CD4-positive, alpha-beta T cell treated with Interleukin-15 for 4 hours (primary cell): Measurements from ENCODE around the gene RAD23A.
"Not testable (repeated sequence)": the region's sequence is repeated elsewhere in the genome, so short reads cannot be mapped to it uniquely, and the experiment has no call there.

ENCODE experiments used
- DNase-seq: peaks from one replicate; pipeline ENCODE4 v3.0.0-alpha.2; 2020; ENCODE audit warnings: low spot score

RAD23A gene

GRCh38 chr19:12955575-12955974, 9.9 kb downstream of the RAD23A start:
- not testable (repeated sequence) for DNase-seq

- no peak for DNase-seq
Observed at GRCh38 chr19:12955996-12956395, 10.3 kb downstream of the RAD23A start.

GRCh38 chr19:12956446-12957388, 11.1 kb downstream of the RAD23A start, which contains the start of gene GADD45GIP1:
Gene GADD45GIP1 (minus strand): TSS chr19:12957223. CDS start chr19:12957212, 11 bp downstream.
- peak; percentile 81 for DNase-seq

GRCh38 chr19:12957389-12957952, 11.8 kb downstream of the RAD23A start:
- DNase-seq, result not testable (repeated sequence)

- no peak for DNase-seq
Observed at GRCh38 chr19:12959481-12959880, 13.8 kb downstream of the RAD23A start.

- DNase-seq, result peak; percentile 83
Observed at GRCh38 chr19:12965017-12965811, 19.6 kb downstream of the RAD23A start.

GRCh38 chr19:12965812-12966135, 20.1 kb downstream of the RAD23A start:
- no peak for DNase-seq

GRCh38 chr19:12967907-12968306, 22.2 kb downstream of the RAD23A start:
- DNase-seq, result no peak

GRCh38 chr19:12969292-12969988, 23.8 kb downstream of the RAD23A start, which contains the start of gene DAND5:
Gene DAND5 (plus strand): TSS chr19:12969576. CDS start chr19:12969661, 85 bp downstream.
- no peak for DNase-seq

- no peak for DNase-seq
Observed at GRCh38 chr19:12970070-12970820, 24.6 kb downstream of the RAD23A start.

GRCh38 chr19:12973236-12973635, 27.6 kb downstream of the RAD23A start:
- no peak for DNase-seq

- DNase-seq, result no peak
Observed at GRCh38 chr19:12974301-12975220, 28.9 kb downstream of the RAD23A start.

- DNase-seq, result no peak
Observed at GRCh38 chr19:12975221-12975741, 29.6 kb downstream of the RAD23A start.

- not testable (repeated sequence) for DNase-seq
Observed at GRCh38 chr19:12976109-12976508, 30.4 kb downstream of the RAD23A start.

GRCh38 chr19:12979974-12980373, 34.3 kb downstream of the RAD23A start:
- DNase-seq, result no peak

- no peak for DNase-seq
Observed at GRCh38 chr19:12982648-12983047, 37.0 kb downstream of the RAD23A start.

GRCh38 chr19:12983091-12983490, 37.4 kb downstream of the RAD23A start:
- DNase-seq, result no peak

- DNase-seq, result peak; percentile 82
Observed at GRCh38 chr19:12983542-12984142, 38.0 kb downstream of the RAD23A start.

GRCh38 chr19:12984143-12984627, 38.5 kb downstream of the RAD23A start:
- no peak for DNase-seq
